HS-27A (cell line): ENCODE measurements around the gene CFAP58.

ENCODE experiments used
- DNase-seq: peaks from one replicate; pipeline ENCODE4 v3.0.0-alpha.2; 2012; ENCODE audit warnings: low read depth, missing footprints

CFAP58 gene

GRCh38 chr10:104323085-104323484 lies 30.5 kb upstream of the CFAP58 start:
- no peak for DNase-seq

DNA sequence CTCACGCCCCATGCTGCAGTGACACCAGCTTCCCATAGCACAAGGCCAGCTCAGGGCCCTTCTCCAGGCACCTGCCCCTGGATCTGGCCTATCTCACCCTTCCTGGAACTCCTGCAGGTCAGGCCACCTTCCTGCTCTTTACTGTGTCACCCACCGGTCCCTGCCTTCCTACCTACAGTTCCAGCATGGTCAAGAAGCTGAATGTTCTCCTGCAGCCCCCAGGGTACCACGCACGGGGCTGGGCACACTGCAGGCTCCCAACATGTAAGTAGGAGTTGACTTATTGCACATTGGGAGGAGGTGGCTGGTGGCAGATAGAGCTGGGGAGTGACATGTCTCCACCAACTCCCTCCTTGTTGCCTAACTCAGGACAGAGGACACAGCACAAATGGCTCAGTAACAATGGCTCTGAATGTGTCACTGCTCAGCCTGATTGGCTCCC lies 29.9 kb upstream of the CFAP58 start:
- DNase-seq = no peak

- no peak for DNase-seq
Measured at GRCh38 chr10:104324221-104324686, 29.4 kb upstream of the CFAP58 start.

DNA sequence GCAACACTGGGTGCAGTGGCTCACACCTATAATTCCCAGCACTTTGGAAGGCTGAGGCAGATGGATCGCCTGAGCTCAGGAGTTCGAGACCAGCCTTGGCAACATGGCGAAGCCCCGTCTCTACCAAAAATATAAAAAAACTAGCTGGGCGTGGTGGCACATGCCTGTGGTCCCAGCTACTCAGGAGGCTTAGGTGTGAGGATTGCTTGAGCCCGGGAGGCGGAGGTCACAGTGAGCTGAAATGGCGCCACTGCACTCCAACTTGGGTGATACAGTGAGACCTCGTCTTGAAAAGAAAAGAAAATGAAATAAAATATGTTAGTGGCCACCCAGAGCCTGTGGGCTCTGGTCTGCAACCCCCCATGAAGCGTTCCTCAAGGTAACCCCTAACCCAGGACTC lies 28.7 kb upstream of the CFAP58 start:
- DNase-seq = no peak

- DNase-seq = no peak
Measured at GRCh38 chr10:104325436-104326435, 27.9 kb upstream of the CFAP58 start.

GRCh38 chr10:104326991-104327610 lies 26.5 kb upstream of the CFAP58 start:
- no peak for DNase-seq

DNA sequence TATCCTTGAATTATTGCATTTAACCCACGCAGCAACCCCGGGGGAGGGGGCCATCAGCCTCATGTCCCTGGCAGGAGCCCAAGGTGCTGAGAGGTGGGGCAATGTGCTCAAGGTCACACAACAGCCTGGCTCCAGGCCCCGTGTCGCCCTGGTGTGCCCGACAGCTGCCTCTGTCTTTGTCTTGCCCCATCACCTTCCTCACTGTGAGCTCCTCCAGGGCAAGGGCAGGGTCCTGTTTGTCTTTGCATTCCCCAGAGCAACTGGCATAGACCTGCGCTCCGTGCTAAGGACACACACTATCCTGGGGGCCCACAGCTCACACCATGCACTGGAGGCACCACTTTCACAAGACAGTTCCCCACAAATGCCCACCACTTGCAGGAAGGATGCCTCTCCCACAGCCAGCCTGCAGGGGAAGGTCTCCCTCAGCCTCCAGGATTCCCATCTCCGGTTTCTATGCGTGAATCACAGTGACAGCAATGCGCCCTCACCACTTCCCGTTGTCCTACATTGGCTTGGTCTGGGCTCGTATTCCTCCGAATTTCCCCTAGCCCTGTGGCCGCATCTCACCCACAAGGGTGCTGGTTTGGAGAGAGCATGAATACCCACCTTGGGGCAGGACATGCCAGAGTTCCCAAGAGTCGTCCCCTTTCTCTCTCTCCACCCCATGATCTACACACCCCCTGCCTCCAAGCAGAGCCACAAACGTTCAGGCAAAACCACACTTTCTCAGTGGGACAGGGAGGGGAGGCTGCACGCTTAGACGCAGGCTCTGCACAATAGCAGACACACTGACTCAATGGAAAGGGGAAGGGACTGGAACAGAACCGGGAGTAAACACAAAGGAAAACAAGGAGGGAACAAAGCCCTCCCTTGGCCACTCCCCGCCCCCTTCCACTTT lies 25.6 kb upstream of the CFAP58 start:
- no peak for DNase-seq

- no peak for DNase-seq
Measured at GRCh38 chr10:104328646-104328895, 25.1 kb upstream of the CFAP58 start.

DNA sequence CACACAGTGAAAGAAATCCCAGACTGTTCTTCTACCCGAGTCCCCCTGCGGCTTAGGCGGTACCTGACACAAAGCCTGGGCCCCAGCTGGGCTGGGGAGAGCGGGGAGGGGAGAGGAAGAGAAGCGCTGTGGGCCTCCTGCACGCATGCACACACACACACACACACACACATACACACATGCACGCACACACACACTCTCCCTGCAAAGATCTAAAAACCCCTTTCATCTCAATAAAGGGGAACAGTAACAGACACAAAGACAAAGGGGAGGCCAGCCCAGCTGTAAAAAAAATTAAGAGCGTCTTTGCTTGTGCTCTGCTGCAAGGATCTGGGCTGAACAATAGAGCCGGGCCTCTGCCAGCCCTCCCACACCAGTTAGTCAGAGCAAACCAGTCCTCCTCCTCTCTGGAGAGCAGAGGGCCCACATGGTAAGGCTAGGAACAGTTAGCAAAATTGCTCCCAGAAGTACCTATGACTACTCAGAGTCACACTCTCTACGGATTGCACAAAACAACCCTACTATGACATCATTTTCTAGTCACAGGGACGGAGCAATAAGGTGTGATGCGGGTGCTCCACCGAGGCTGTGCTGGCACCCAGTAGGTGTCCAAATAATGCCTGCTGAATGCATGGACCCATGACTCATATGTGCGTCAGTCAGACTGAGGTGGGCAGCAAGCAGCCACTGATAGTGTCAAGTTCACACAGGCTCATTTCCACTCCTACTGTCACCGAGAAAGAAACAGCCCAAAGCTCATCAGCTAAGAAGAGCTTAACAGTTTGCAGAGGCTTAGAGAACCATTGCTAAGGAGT lies 24.5 kb upstream of the CFAP58 start:
- peak; percentile 59 for DNase-seq

DNA sequence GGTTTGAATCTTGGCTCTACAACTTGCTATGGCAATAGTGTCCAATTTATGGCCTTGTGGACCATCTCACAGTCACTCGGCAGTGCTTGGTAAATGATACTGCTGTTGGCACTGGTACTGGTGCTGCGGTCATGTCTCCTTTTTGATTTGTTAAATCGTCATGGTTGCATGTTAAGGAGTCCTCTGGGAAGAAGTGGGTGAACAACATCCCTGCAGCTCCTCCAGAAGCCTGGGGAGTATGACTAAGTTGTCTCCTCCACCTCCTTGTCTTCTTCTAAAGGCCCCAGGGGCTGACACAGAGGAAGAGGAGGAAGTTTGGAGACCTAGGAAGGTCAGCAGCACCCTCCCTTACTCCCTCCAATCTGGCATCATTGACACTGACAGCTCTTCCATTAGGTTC lies 23.9 kb upstream of the CFAP58 start:
- no peak for DNase-seq

- DNase-seq = no peak
Measured at GRCh38 chr10:104330168-104331110, 23.2 kb upstream of the CFAP58 start.

DNA sequence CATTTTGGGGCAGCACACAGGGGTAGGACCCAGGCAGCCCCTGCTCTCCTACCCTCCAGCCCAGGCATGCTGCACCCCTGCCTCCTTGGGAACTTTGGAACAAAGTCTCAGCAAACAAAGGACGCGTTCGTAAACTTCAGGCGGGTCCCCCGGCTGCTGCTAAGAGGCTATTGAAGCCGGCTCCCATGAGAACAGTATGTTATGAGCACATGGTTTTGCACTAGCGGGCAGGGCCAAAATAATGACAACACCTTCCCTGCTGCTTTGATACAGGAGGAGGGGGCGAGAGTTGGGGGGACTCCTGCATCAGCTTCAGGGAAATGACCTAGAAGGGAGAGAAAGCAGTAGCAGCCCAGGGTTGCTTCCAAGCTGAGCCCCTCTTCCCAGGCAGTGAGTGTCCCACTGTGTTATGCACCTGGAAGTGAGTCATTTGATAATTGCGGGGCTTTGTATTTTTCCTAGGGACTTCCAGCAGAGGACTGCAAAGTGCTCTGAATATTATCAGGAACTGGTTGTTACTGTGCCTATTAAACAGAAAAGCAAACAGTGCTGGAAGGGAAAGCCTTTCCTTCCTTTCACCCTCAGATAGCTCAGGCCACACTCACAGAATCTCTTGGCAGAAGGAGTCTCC lies 22.3 kb upstream of the CFAP58 start:
- DNase-seq = no peak

- no peak for DNase-seq
Measured at GRCh38 chr10:104332243-104333031, 21.2 kb upstream of the CFAP58 start.

DNA sequence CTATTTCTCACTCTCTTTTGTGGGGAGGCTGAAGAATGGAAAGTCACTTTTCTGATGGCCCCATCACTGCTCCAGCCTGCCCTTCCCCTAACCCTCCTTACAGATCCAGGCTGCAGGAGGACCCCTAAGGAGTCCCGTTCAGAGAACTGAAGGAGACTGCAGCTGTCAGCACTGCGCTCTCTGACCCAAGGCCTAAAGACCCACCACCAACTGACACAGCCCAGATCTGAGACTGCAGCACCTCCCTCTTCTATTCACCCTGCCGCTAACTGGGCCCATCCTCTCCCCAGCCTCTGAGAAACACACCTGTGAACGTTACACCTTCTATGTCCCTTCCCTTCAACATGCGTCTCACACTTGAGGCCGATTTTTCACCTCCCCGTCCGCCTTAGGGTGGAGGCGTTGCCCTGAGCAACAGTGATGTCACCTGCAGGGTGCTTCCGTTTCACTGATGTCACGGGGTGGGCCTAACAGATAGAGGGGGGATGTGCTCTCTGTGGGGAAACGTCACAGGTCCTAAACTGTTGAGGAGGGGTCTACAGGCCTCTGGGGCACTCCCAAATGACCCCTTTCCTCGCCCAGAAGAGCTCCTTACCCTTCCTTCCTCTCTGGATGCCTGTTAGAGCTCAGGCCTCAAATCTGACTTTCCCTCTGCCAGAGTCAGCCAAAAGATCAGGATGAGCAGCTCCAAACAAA lies 20.5 kb upstream of the CFAP58 start:
- DNase-seq = no peak

GRCh38 chr10:104333728-104334373 lies 19.8 kb upstream of the CFAP58 start:
- no peak for DNase-seq

DNA sequence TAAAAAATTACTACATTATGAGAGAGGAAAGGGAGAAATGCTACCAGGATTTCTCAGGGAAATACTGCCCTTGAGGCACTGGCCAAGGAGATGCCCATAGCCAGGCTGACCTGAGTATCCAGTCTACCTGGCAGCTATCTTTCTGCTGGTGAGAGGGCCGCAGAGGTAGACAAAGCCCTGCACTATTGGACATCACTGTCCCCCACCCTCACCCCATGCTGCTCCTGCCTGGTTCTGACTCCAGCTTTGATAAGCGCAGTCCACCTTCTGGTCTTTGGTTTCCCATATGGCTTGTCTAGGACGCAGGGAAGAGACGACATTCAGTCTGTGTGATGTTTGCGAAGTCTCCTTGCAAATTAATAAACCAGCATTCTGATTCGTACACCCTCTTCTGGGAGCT lies 19.1 kb upstream of the CFAP58 start:
- DNase-seq = no peak

GRCh38 chr10:104334965-104335650 lies 18.5 kb upstream of the CFAP58 start:
- no peak for DNase-seq
